HUES48 (cell line): ENCODE measurements around the gene SAE1.

ENCODE experiments used
- H3K27ac ChIP-seq: one replicate; pipeline ENCODE4 v1.7.0; 2013; ENCODE audit warnings: low read depth, low read length, inconsistent platforms
- H3K27me3 ChIP-seq: 2 replicates; pipeline ENCODE4 v1.6.1; 2013; ENCODE audit warnings: mild to moderate bottlenecking, low read length; ENCODE audit not compliant: control insufficient read depth, insufficient read depth
- H3K36me3 ChIP-seq: 2 replicates; pipeline ENCODE4 v1.6.1; 2013; ENCODE audit warnings: low read length; ENCODE audit not compliant: control insufficient read depth, insufficient read depth
- H3K4me1 ChIP-seq: 2 replicates; pipeline ENCODE4 v1.6.1; 2013; ENCODE audit warnings: mild to moderate bottlenecking, low read length; ENCODE audit not compliant: control insufficient read depth, insufficient read depth
- H3K4me3 ChIP-seq: 2 replicates; pipeline ENCODE4 v1.5.1; 2013; ENCODE audit warnings: mild to moderate bottlenecking, low read depth, low read length
- H3K9ac ChIP-seq: 2 replicates; pipeline ENCODE4 v1.6.1; 2013; ENCODE audit warnings: mild to moderate bottlenecking, low read depth, low read length, moderate library complexity
- H3K9me3 ChIP-seq: 2 replicates; pipeline ENCODE4 v1.6.1; 2013; ENCODE audit warnings: low read length; ENCODE audit not compliant: control insufficient read depth, insufficient read depth

Gene SAE1

GRCh38 chr19:47197141-47197540 lies 66.5 kb downstream of the SAE1 start:
- no peak overlapping the region for H3K9ac ChIP-seq
- no peak overlapping the region for H3K4me3 ChIP-seq
- H3K36me3 ChIP-seq = peaks cover 58% of the 10 kb centered on the region
- H3K9me3 ChIP-seq = no peaks in the 10 kb centered on the region
- no peak overlapping the region for H3K27ac ChIP-seq
- H3K4me1 ChIP-seq = no peaks in the 10 kb centered on the region
- no peaks in the 10 kb centered on the region for H3K27me3 ChIP-seq

GRCh38 chr19:47200530-47200929 lies 69.9 kb downstream of the SAE1 start:
- Histone ChIP-seq H3K4me1 (no peaks in the 10 kb centered on the region), H3K4me3 (no peak overlapping the region), H3K9ac (no peak overlapping the region), H3K9me3 (no peaks in the 10 kb centered on the region), H3K36me3 (peaks cover 76% of the 10 kb centered on the region), H3K27ac (no peak overlapping the region), H3K27me3 (no peaks in the 10 kb centered on the region)

- Histone ChIP-seq H3K4me1 (no peaks in the 10 kb centered on the region), H3K9ac (no peak overlapping the region), H3K27ac (no peak overlapping the region), H3K9me3 (no peaks in the 10 kb centered on the region), H3K27me3 (no peaks in the 10 kb centered on the region), H3K36me3 (peaks cover 86% of the 10 kb centered on the region), H3K4me3 (no peak overlapping the region)
Measured at GRCh38 chr19:47203254-47203653, 72.6 kb downstream of the SAE1 start.

GRCh38 chr19:47209319-47210179 lies 78.9 kb downstream of the SAE1 start:
- peaks cover 73% of the 10 kb centered on the region for H3K36me3 ChIP-seq
- H3K9ac ChIP-seq = no peak overlapping the region
- H3K27ac ChIP-seq = peak overlapping the region; percentile 51

GRCh38 chr19:47210180-47210490 lies 79.5 kb downstream of the SAE1 start:
- Histone ChIP-seq H3K36me3 (peaks cover 67% of the 10 kb centered on the region), H3K27ac (peak overlapping the region; percentile 51), H3K4me3 (no peak overlapping the region), H3K9ac (no peak overlapping the region), H3K4me1 (peaks cover 7% of the 10 kb centered on the region; the same call in 1 of the 2 replicates), H3K9me3 (no peaks in the 10 kb centered on the region), H3K27me3 (no peaks in the 10 kb centered on the region)

More at GRCh38 chr19:47209319-47210179, 78.9 kb downstream of the SAE1 start:
- H3K27me3 ChIP-seq = no peaks in the 10 kb centered on the region
- H3K4me3 ChIP-seq = no peak overlapping the region
- H3K9me3 ChIP-seq = no peaks in the 10 kb centered on the region
- peaks cover 7% of the 10 kb centered on the region; the same call in 1 of the 2 replicates for H3K4me1 ChIP-seq

- peaks cover 60% of the 10 kb centered on the region for H3K36me3 ChIP-seq
- no peak overlapping the region for H3K9ac ChIP-seq
- H3K4me3 ChIP-seq = no peak overlapping the region
- H3K27me3 ChIP-seq = no peaks in the 10 kb centered on the region
- no peaks in the 10 kb centered on the region for H3K9me3 ChIP-seq
- peaks cover 7% of the 10 kb centered on the region; the same call in 1 of the 2 replicates for H3K4me1 ChIP-seq
- peak overlapping the region; percentile 51 for H3K27ac ChIP-seq
Measured at GRCh38 chr19:47210689-47211316, 80.2 kb downstream of the SAE1 start.

GRCh38 chr19:47215581-47215980 lies 84.9 kb downstream of the SAE1 start:
- H3K27me3 ChIP-seq = no peaks in the 10 kb centered on the region
- H3K36me3 ChIP-seq = peaks cover 18% of the 10 kb centered on the region
- H3K4me3 ChIP-seq = no peak overlapping the region
- H3K9me3 ChIP-seq = no peaks in the 10 kb centered on the region
- H3K4me1 ChIP-seq = peaks cover under 1% of the 10 kb centered on the region; the same call in 1 of the 2 replicates
- H3K9ac ChIP-seq = no peak overlapping the region
- no peak overlapping the region for H3K27ac ChIP-seq

GRCh38 chr19:47221080-47221841 lies 90.6 kb downstream of the SAE1 start:
- Histone ChIP-seq H3K9me3 (no peaks in the 10 kb centered on the region), H3K4me1 (peaks cover 7% of the 10 kb centered on the region), H3K27me3 (no peaks in the 10 kb centered on the region), H3K4me3 (no peak overlapping the region), H3K9ac (no peak overlapping the region), H3K27ac (no peak overlapping the region), H3K36me3 (peaks cover 21% of the 10 kb centered on the region)

- Histone ChIP-seq H3K9ac (no peak overlapping the region), H3K4me3 (no peak overlapping the region), H3K4me1 (peaks cover 11% of the 10 kb centered on the region), H3K27me3 (no peaks in the 10 kb centered on the region), H3K9me3 (no peaks in the 10 kb centered on the region), H3K36me3 (peaks cover 21% of the 10 kb centered on the region), H3K27ac (no peak overlapping the region)
Measured at GRCh38 chr19:47221890-47222289, 91.3 kb downstream of the SAE1 start.

- Histone ChIP-seq H3K9me3 (no peaks in the 10 kb centered on the region), H3K27ac (peak overlapping the region; percentile 96), H3K9ac (peak overlapping the region; percentile 83; the same call in 1 of the 2 replicates)
Measured at GRCh38 chr19:47225746-47226425, 95.3 kb downstream of the SAE1 start.

More at GRCh38 chr19:47225746-47226425, 95.3 kb downstream of the SAE1 start:
- peak overlapping the region; percentile 91 for H3K4me3 ChIP-seq
- peaks cover 19% of the 10 kb centered on the region for H3K4me1 ChIP-seq
- H3K27me3 ChIP-seq = peaks cover 10% of the 10 kb centered on the region; the same call in 1 of the 2 replicates
- peaks cover 13% of the 10 kb centered on the region for H3K36me3 ChIP-seq
